ENCODE results near the gene GPR55. TPM values are rescaled to one million over a fixed set of nuclear protein-coding genes. Genes with fewer than 3 reads are reported as not detected.

Gene GPR55
- total RNA-seq, 1 donor from 2014 or later = not detected

DNA sequence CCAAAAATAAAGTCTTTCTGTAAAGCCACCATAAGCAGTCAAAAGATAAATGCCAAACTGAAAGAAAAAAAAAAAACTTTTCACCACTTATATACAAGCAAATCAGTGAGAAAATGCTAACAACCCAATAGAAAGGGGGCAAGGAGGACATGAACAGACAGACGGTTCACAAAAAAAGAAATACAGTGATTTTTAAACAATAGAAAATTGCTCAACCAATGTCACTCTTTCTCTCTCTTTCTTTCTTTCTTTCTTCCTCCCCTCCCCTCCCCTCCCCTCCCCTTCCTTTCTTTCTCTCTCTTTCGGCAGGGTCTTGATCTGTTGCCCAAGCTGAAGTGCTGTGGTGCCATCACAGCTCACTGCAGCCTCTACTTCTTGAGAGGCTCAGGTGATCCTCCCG lies 42.1 kb upstream of the GPR55 start:
- no peak overlapping the region for H3K4me3 ChIP-seq (ENCODE audit: low read depth, low read length)
- TF ChIP-seq, protein P1, sequence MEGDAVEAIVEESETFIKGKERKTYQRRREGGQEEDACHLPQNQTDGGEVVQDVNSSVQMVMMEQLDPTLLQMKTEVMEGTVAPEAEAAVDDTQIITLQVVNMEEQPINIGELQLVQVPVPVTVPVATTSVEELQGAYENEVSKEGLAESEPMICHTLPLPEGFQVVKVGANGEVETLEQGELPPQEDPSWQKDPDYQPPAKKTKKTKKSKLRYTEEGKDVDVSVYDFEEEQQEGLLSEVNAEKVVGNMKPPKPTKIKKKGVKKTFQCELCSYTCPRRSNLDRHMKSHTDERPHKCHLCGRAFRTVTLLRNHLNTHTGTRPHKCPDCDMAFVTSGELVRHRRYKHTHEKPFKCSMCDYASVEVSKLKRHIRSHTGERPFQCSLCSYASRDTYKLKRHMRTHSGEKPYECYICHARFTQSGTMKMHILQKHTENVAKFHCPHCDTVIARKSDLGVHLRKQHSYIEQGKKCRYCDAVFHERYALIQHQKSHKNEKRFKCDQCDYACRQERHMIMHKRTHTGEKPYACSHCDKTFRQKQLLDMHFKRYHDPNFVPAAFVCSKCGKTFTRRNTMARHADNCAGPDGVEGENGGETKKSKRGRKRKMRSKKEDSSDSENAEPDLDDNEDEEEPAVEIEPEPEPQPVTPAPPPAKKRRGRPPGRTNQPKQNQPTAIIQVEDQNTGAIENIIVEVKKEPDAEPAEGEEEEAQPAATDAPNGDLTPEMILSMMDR (conservative IDR thresholded peaks at IDR 0.05; ENCODE audit: low read depth, low read length) = no peak
- no peak for DNase-seq (ENCODE audit: low read depth)

DNA sequence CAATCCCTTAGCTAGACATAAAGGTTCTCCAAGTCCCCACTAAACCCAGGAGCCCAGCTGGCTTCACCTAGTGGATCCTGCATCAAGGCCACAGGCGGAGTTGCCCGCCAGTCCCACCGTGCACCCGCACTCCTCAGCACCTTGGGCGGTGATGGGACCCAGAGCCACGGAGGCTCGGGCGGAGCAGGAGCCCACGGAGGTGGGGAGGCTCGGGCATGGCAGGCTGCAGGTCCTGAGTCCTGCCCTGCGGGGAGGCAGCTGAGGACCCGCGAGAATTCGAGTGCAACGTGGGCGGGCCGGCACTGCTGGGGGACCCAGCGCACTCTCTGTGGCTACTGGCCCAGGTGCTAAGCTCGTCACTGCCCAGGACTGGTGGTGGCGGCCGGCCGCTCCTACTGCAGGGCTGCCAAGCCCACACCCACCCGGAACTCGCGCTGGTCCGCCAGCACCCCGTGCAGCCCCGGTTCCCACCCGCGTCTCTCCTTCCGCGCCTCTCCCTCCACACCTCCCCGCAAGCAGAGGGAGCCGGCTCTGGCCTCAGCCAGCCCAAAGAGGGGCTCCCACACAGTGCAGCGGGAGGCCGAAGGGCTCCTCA lies 39.2 kb upstream of the GPR55 start:
- no peak for DNase-seq (ENCODE audit: low read depth)
- TF ChIP-seq, protein P1 (conservative IDR thresholded peaks at IDR 0.05; ENCODE audit: low read depth, low read length) = no peak
- no peak overlapping the region for H3K4me3 ChIP-seq (ENCODE audit: low read depth, low read length)

DNA sequence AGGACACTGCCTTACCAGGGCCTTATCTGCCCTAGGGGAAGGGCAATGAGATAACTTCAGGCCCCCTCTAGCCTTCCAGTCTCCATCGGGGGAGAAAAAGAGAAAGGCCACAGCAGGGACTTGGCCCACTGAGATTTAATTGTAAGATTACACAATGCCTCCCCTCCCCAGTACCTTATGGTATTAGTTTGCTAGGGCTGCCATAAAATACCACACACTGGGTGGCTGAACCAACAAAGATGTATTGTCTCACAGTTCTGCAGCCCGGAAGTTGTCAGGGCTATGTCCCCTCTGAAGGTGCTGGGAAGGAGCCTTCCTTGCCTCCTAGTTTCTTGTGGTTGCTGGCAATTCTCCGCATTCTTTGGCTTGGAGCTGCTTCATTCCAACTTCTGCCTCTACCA lies 36.0 kb upstream of the GPR55 start:
- no peak for DNase-seq (ENCODE audit: low read depth)
- TF ChIP-seq, protein P1 (conservative IDR thresholded peaks at IDR 0.05; ENCODE audit: low read depth, low read length) = no peak
- H3K4me3 ChIP-seq (ENCODE audit: low read depth, low read length) = no peak overlapping the region

DNA sequence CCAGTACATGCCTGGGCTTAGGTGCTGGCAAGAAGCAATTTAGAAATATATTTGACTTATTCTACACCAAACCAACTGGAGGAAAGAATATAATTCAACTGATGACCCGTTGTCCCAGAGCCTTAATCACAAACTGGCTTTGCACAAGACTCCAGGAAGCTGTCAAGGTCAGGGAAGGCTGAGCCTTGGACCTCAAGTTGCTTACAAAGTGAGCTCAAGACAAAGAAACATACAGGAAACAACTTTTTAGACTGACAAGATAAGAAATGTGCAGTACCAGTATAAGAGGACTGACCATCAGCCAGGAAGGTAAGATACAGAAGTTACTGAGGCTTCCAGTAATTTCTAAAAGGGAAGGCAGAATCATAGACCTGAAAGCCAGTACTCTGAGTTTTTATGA lies 35.0 kb upstream of the GPR55 start:
- H3K4me3 ChIP-seq (ENCODE audit: low read depth, low read length) = no peak overlapping the region
- no peak for DNase-seq (ENCODE audit: low read depth)
- TF ChIP-seq, protein P1 (conservative IDR thresholded peaks at IDR 0.05; ENCODE audit: low read depth, low read length) = no peak

DNA sequence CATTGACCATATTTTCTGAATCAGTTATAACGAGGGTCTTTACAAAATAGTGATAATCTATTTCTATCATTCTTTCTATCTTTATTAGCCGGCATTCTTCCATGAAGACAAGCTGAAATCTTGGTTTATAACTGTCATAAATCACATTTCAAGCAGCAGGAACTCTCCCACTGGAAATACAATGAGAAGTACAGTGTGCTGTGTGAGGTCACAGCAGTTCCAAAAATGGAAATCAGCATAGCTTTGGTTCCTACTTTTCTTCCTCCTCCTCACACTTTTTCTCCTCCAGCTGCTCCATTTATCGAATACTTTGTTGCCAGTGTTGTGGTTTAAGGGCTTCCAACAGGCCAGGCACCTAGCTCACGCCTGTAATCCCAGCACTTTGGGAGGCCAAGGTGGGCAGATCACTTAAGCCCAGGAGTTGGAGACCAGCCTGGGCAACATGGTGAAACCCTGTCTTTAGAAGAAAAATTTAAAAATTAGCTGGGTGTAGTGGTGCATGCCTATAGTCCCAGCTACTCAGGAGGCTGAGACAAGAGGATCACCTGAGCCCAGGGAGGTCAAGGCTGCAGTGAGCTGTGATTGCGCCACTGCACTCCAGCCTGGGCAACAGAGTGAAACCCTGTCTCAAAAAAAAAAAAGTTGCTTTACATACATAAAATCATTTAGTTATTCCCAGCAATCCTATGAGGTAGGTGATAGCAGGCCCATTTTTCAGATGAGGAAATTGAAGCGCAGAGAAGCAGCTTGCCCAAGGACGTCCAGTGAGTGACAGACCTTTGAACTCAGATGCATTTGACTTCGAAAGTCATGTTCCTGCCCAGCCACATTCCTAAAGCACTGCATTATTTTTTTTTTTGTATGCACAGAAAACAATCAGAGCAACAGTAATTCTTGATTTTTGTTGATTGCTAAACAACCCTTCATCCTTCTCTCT lies 34.0 kb upstream of the GPR55 start:
- TF ChIP-seq, protein P1 (conservative IDR thresholded peaks at IDR 0.05; ENCODE audit: low read depth, low read length) = no peak
- no peak for DNase-seq (ENCODE audit: low read depth)
- H3K4me3 ChIP-seq (ENCODE audit: low read depth, low read length) = no peak overlapping the region

DNA sequence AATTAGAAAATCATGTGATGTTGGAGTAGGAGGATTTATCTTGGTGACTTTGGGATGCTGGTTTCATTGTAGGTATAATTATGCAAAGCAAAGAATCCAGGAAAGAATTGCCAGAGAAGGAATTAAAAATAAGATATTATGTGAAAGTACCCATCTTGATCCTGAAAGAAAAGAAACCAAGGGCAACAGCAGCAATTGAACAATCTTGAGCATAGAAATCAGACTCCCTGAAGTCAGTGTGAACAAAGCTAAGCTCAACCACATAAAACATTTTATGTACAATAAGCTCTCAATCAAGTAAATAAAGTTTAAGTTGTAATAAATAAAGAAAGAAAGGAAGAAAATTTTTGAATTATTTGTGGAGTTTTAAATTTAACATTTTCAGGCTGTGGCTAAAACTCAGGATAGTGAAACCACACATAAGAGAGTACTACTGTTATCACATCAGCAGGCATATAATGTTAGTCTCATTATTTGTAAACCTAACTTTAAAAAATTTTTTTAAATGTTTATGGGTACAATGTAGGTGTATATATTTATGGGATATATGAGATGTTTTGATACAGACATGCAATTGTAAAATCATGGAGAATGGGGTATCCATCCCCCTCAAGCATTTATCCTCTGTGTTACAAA lies 32.8 kb upstream of the GPR55 start:
- no peak for DNase-seq (ENCODE audit: low read depth)
- TF ChIP-seq, protein P1 (conservative IDR thresholded peaks at IDR 0.05; ENCODE audit: low read depth, low read length) = no peak
- H3K4me3 ChIP-seq (ENCODE audit: low read depth, low read length) = peak overlapping the region; percentile 46
